Effector memory CD4-positive, alpha-beta T cell (primary cell): ENCODE data around the gene DEDD2.

Experiments
- DNase-seq, 3 donors: peaks; one replicate each; pipeline ENCODE4 v3.0.0-alpha.2; 2020
- H3K27ac ChIP-seq: 2 replicates; pipeline ENCODE4 v1.7.0; 2013; ENCODE audit warnings: mild to moderate bottlenecking, low read length, moderate library complexity; ENCODE audit not compliant: insufficient read depth, poor library complexity, severe bottlenecking
- H3K27me3 ChIP-seq: replicated peaks from 2 replicates; pipeline ENCODE4 v1.7.0; 2013; ENCODE audit warnings: mild to moderate bottlenecking, low read length; ENCODE audit not compliant: insufficient read depth, control insufficient read depth, poor library complexity, severe bottlenecking
- H3K36me3 ChIP-seq: 2 replicates; pipeline ENCODE4 v1.7.0; 2013; ENCODE audit warnings: mild to moderate bottlenecking, low read length, moderate library complexity; ENCODE audit not compliant: control insufficient read depth, insufficient read depth
- H3K4me1 ChIP-seq: 2 replicates; pipeline ENCODE4 v1.7.0; 2013; ENCODE audit warnings: low read length, mild to moderate bottlenecking; ENCODE audit not compliant: control insufficient read depth, insufficient read depth, poor library complexity, severe bottlenecking
- H3K4me3 ChIP-seq: 2 replicates; pipeline ENCODE4 v1.7.0; 2013; ENCODE audit warnings: low read length, low read depth, mild to moderate bottlenecking; ENCODE audit not compliant: insufficient read depth, poor library complexity, severe bottlenecking
- H3K9me3 ChIP-seq: 2 replicates; pipeline ENCODE4 v1.7.0; 2013; ENCODE audit warnings: mild to moderate bottlenecking, low read length, moderate library complexity; ENCODE audit not compliant: control insufficient read depth

Gene DEDD2

DNA sequence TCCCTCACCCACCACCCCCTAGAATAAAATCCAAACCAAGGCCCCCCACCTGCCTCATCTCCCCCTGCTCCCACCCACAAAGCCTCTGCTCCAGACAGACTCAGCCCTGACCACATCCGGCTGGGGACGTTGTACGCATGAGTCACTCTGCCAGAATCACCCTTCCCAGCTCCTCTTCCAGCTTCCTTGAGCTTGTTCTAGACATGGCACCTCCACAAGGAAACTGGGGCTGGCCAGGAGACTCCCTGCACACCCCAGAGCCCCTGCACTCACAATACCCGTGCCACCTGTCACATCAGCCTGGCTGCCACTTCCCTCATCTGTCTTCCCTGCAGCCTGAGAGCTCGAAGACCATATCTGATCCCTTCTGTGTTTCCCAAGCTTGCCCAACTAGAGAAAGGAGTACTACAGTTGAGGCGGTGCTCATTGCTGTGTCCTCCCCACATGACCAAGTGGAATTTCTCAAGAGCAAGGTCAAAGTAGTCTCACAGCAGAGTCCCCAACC, 9.7 kb downstream of the DEDD2 start:
- Histone ChIP-seq H3K4me1 (peaks cover 38% of the 10 kb centered on the region), H3K4me3 (no peak overlapping the region), H3K27ac (peak overlapping the region; percentile 37), H3K27me3 (no peaks in the 10 kb centered on the region), H3K9me3 (no peaks in the 10 kb centered on the region), H3K36me3 (peaks cover 70% of the 10 kb centered on the region)
- peak in 2 of 3 donors; percentile 35 to 39 for DNase-seq

- no peak for DNase-seq
- peaks cover 68% of the 10 kb centered on the region for H3K36me3 ChIP-seq
- no peaks in the 10 kb centered on the region for H3K9me3 ChIP-seq
- H3K4me3 ChIP-seq: no peak overlapping the region
- peaks cover 42% of the 10 kb centered on the region for H3K4me1 ChIP-seq
- no peaks in the 10 kb centered on the region for H3K27me3 ChIP-seq
- peak overlapping the region; percentile 27 for H3K27ac ChIP-seq
Measured at GRCh38 chr19:42206871-42207755, 10.4 kb downstream of the DEDD2 start.

GRCh38 chr19:42204664-42205063, 12.8 kb downstream of the DEDD2 start:
- Histone ChIP-seq H3K27ac (no peak overlapping the region), H3K36me3 (peaks cover 53% of the 10 kb centered on the region), H3K27me3 (no peaks in the 10 kb centered on the region), H3K4me1 (peaks cover 66% of the 10 kb centered on the region), H3K9me3 (no peaks in the 10 kb centered on the region), H3K4me3 (no peak overlapping the region)
- no peak for DNase-seq

- H3K36me3 ChIP-seq: peaks cover 46% of the 10 kb centered on the region
- peak overlapping the region; percentile 24 for H3K27ac ChIP-seq
- H3K9me3 ChIP-seq: no peaks in the 10 kb centered on the region
- H3K4me1 ChIP-seq: peaks cover 75% of the 10 kb centered on the region
- no peaks in the 10 kb centered on the region for H3K27me3 ChIP-seq
- no peak overlapping the region for H3K4me3 ChIP-seq
- no peak for DNase-seq
Measured at GRCh38 chr19:42203700-42204099, 13.8 kb downstream of the DEDD2 start.

GRCh38 chr19:42202290-42202880, 15.1 kb downstream of the DEDD2 start:
- no peak overlapping the region for H3K4me3 ChIP-seq
- H3K27ac ChIP-seq: peak overlapping the region; percentile 83
- H3K4me1 ChIP-seq: peaks cover 77% of the 10 kb centered on the region
- no peak for DNase-seq
- no peaks in the 10 kb centered on the region for H3K27me3 ChIP-seq
- no peaks in the 10 kb centered on the region for H3K9me3 ChIP-seq
- peaks cover 38% of the 10 kb centered on the region for H3K36me3 ChIP-seq

DNA sequence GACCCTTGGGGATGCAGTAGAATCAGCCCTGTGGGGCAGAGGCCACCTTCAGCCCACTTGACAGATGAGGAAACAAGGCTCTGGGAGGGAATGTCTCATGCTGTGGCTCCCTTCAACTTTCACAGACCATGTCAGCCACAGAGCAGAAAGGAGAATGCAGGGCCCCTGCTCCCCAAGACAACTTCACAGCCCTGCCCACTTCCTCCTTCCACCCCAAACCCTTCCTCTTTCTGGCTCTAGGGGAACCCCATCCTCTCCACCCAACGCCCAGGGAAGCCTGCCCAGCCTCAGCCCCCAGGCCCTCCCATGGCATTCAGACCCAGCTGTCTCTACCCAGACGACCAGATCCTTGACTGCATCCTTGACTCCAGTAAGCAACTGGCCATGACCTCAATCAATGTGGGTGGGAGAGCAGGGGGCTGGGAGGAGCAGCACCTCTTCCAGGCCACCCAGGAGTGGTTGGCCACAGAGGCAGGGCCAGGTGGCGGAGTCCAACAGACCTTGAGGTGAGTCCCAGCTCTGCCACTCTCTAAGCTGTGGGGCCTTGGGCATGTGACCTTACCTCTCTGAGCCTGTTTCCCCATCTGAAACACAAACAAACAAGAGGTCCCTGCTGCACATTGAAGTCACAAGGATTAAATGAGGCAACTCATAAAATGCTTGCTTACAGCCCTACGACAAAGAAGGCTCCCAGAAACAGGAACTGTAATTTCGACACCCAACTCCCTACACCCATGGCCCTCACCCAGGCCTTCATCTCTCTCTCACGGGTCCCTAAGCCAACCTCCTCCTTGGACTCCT, 15.8 kb downstream of the DEDD2 start:
- DNase-seq: peak; percentile 36 to 48 (median 47)
- Histone ChIP-seq H3K4me3 (peak overlapping the region; percentile 27), H3K27ac (peak overlapping the region; percentile 83), H3K27me3 (no peaks in the 10 kb centered on the region), H3K4me1 (peaks cover 78% of the 10 kb centered on the region), H3K9me3 (no peaks in the 10 kb centered on the region), H3K36me3 (peaks cover 31% of the 10 kb centered on the region)

DNA sequence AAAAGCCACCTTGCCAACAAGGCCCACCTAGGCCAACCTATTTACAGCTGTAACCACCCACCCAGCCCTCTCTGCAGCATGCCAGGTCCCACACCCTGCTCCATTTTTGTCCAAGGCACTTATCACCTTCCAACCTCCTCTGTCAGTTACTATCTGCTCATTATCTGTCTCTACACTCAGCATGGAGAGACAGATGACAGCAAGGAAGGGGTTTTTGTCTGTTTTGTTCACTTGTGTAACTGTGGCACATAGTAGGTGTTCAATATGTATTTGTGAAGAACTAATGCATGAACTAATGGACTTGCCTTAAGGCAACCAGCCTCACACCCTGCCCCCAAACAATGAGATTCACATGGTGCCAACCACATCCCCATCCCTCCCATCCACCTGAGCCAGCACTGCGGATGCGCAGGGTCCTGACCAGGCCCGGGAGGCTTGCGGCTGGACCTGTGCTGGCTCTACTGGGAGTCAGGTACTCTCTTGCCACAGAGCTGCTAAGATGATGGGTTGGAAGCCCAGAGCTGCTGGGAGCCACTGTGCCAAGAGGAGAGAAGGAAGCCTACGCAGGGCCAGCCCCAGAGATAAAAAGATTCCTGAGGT, 17.3 kb downstream of the DEDD2 start:
- peak overlapping the region; percentile 83 for H3K27ac ChIP-seq
- no peaks in the 10 kb centered on the region for H3K9me3 ChIP-seq
- H3K4me1 ChIP-seq: peaks cover 88% of the 10 kb centered on the region
- no peak for DNase-seq
- H3K36me3 ChIP-seq: peaks cover 21% of the 10 kb centered on the region
- H3K27me3 ChIP-seq: no peaks in the 10 kb centered on the region
- H3K4me3 ChIP-seq: peak overlapping the region; percentile 30

DNA sequence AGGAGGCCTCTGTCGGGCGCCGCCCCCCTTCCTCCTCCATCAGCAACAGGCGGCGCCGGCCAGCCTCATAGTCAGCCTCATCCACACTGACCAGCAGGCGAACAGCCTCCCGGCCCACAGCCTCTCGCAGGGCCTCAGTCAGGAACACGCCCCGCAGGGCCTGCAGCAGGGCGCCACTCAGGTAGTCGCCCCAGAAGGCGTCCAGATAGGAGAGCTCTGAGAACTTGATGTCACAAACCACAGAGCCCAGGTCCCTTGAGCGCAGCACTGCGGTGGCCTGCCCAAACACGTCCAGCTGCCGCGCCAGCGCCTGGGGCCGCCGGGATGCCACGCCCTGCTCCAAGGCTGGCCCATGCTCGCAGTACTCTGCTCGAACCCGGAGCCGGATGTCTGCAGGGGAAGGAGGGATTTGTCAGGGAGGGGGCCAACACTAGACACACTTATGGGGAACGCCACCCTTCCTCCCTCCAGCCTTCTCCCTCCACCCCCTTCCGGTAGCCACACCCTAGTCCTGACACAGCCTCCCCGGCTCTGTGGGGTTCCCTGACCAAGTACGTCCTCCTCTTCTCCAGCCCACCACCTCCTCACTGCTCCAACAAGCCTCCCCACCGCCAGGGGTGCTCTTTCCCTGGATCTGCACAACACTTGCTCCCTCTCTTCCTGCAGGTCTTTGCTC, 17.9 kb downstream of the DEDD2 start:
- H3K27me3 ChIP-seq: no peaks in the 10 kb centered on the region
- H3K27ac ChIP-seq: peak overlapping the region; percentile 83
- peaks cover 87% of the 10 kb centered on the region for H3K4me1 ChIP-seq
- peak overlapping the region; percentile 30 for H3K4me3 ChIP-seq
- H3K36me3 ChIP-seq: peaks cover 15% of the 10 kb centered on the region
- no peaks in the 10 kb centered on the region for H3K9me3 ChIP-seq
- peak; percentile 38 to 46 (median 45) for DNase-seq
